Body of pancreas (tissue), 4 donors: Measurements from ENCODE around the gene PRR12. TPM values are rescaled to one million over a fixed set of nuclear protein-coding genes. Genes with fewer than 3 reads are reported as not detected.

ENCODE experiments used
- ATAC-seq: fragments of 150-250 bp; one replicate; pipeline ENCODE4 v1.9.1; 2016
- DNase-seq, 4 donors: peaks; one replicate each; pipeline ENCODE4 v3.0.0-alpha.2; 2019
- H3K27ac ChIP-seq, 4 donors: fragments of 200-600 bp; sonication (generic); 1 replicate in 3 of 4; 2 replicates in 1 of 4; pipeline versions ENCODE4 v1.5.1 to v1.6.1; 2016 to 2019; ENCODE audit warnings: mild to moderate bottlenecking in 1 of 4, mixed read lengths in 1 of 4, moderate library complexity in 1 of 4
- H3K27me3 ChIP-seq, 2 donors: fragments of 200-600 bp; sonication (generic); one replicate each; pipeline ENCODE4 v1.6.0; 2016; ENCODE audit warnings: mild to moderate bottlenecking in 1 of 2
- H3K36me3 ChIP-seq, 2 donors: fragments of 200-600 bp; sonication (generic); replicated peaks in 1 of 2; 2 replicates each; pipeline ENCODE4 v1.5.1; 2016; ENCODE audit warnings: low read depth in 2 of 2; ENCODE audit not compliant: insufficient read depth in 1 of 2
- H3K4me1 ChIP-seq: fragments of 200-600 bp; sonication (generic); one replicate; pipeline ENCODE4 v1.6.0; 2016
- H3K4me3 ChIP-seq, 2 donors: fragments of 200-600 bp; sonication (generic); 1 replicate in 1 of 2; 2 replicates in 1 of 2; pipeline ENCODE4 v1.5.1; 2016 to 2019
- H3K9me3 ChIP-seq, 3 donors: fragments of 200-600 bp; sonication (generic); 1 replicate in 2 of 3; 2 replicates in 1 of 3; pipeline ENCODE4 v1.5.1; 2016
- CTCF ChIP-seq, 7 experiments: fragments of 450-650 bp in 4 of 7; fragments of 200-600 bp in 3 of 7; sonication (generic) in 3 of 7; IDR thresholded peaks; one replicate each; pipeline ENCODE4 v1.5.1; 2016 to 2019; ENCODE audit warnings: antibody characterized with exemption in 7 of 7
- POLR2A ChIP-seq, 3 donors: fragments of 450-650 bp; IDR thresholded peaks; one replicate each; pipeline ENCODE4 v1.6.1; 2016; ENCODE audit warnings: antibody characterized with exemption in 3 of 3, mild to moderate bottlenecking in 2 of 3
- WGBS, 2 donors: methylation state at CpG; one replicate each; pipeline ENCODE4 v1.1.5; 2017; 5-methylcytosine and 5-hydroxymethylcytosine counted together
- intact Hi-C: fragments of 100-400 bp; cut with DNase I; formaldehyde crosslinking; loops from one replicate; pipeline ENCODE4 v1.15.1; 2023
- total RNA-seq, 2 donors: library from RNA; depleted of rRNA; stranded (reverse); fragments of >200 nt; gene quantifications; one replicate each; pipeline ENCODE4 v1.1.0, GENCODE V29; 2016

PRR12 gene
- total RNA-seq, 2 donors from 2014 or later, result 8.0 to 23.4 TPM

DNA sequence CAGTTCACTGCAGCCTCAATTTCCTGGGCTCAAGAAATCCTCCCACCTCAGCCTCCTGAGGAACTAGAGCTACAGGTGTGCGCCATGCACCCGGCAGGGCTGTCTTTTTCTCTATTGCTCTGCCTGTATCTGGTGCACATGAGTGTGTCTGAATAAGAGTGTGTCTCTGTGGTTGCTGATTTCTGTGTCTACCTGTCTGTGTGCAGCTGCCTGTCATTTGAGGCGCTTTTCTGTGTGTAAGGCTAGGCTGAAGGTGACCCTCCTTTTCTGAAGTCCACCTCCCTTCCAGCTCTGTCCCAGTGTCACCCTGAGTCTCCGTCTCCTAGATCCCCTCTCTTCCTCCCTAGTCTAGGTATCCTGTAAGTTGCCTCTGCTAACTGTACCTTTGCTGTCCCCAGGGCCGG is 1.5 kb upstream of the PRR12 start:
- ATAC-seq (no peak), DNase-seq (no peak)
- Histone ChIP-seq H3K36me3 (no peaks in the 10 kb centered on the region), H3K4me3 (no peak overlapping the region), H3K27me3 (no peaks in the 10 kb centered on the region), H3K9me3 (no peaks in the 10 kb centered on the region), H3K4me1 (peaks cover 24% of the 10 kb centered on the region), H3K27ac (peak overlapping the region; percentile 79 to 89 (median 86))
- no peak for TF ChIP-seq POLR2A (IDR thresholded peaks at IDR 0.05)
- no peak for TF ChIP-seq CTCF (IDR thresholded peaks at IDR 0.05)
- WGBS, 2 donors, result 37 to 42% methylated on average over 5 of the region's 5 CpGs
- intact Hi-C loops, result no loop called here

GRCh38 chr19:49590071-49590970 is 661 bp upstream of the PRR12 start:
- Histone ChIP-seq H3K27ac (peak overlapping the region; percentile 79 to 89 (median 86)), H3K9me3 (no peaks in the 10 kb centered on the region), H3K4me1 (peaks cover 24% of the 10 kb centered on the region), H3K36me3 (peaks cover 3 to 7% of the 10 kb centered on the region in 2 donors), H3K4me3 (peak overlapping the region; percentile 66 to 71), H3K27me3 (no peaks in the 10 kb centered on the region)
- intact Hi-C loops, result no loop called here
- ATAC-seq (peak; percentile 85), DNase-seq (peak; percentile 97 to 99 (median 98))
- TF ChIP-seq CTCF (IDR thresholded peaks at IDR 0.05) (peak in 4 of 7 experiments; percentile 9 to 17 (median 12)), POLR2A (IDR thresholded peaks at IDR 0.05) (peak; percentile 34 to 82 (median 72))
- 0% methylated on average over 11 to 52 of the region's 58 CpGs for WGBS, 2 donors

- intact Hi-C loops, result no loop called here
- ATAC-seq, result no peak
These were observed 926 bp downstream of the PRR12 start for GRCh38 chr19:49591731-49592485.

More at GRCh38 chr19:49591731-49592485, 926 bp downstream of the PRR12 start:
- Histone ChIP-seq H3K27me3 (no peaks in the 10 kb centered on the region), H3K27ac (peak overlapping the region; percentile 26 to 86 (median 82)), H3K4me1 (peaks cover 24% of the 10 kb centered on the region), H3K36me3 (peaks cover 3 to 12% of the 10 kb centered on the region in 2 donors), H3K9me3 (no peaks in the 10 kb centered on the region), H3K4me3 (peak overlapping the region; percentile 66 to 71)
- WGBS, 2 donors, result 0 to 1% methylated on average over 26 to 51 of the region's 51 CpGs
- DNase-seq, result peak; percentile 39 to 50 (median 45)
- TF ChIP-seq POLR2A (IDR thresholded peaks at IDR 0.05) (no peak), CTCF (IDR thresholded peaks at IDR 0.05) (no peak)
